Calu3 (cell line): ENCODE measurements around the gene SPATA12. TPM values are rescaled to one million over a fixed set of nuclear protein-coding genes. Genes with fewer than 3 reads are reported as not detected.
A peak's percentile ranks its signal among the peaks of the same experiment; 100 is the strongest.
"Not testable (repeated sequence)": the region's sequence is repeated elsewhere in the genome, so short reads cannot be mapped to it uniquely, and the experiment has no call there.

ENCODE experiments used
- BruUV-seq: library from RNA; stranded (reverse); fragments of 400-500 nt; replicated peaks from 2 replicates; lab custom pipeline; 2021; lab: Mats Ljungman, UMichigan
- CTCF ChIA-PET: fragments of 300-600 bp; sonication (Branson Sonifier 250); formaldehyde crosslinking; loops from one replicate; lab custom pipeline; 2022; ENCODE audit warnings: antibody characterized with exemption; lab: Charles Lee
- DNase-seq: peaks from one replicate; pipeline ENCODE4 v3.0.0; 2022
- H3K27ac Mint-ChIP-seq: one replicate; pipeline ENCODE4 v1.8.0; 2022; ENCODE audit warnings: mixed read lengths; ENCODE audit not compliant: unreplicated experiment
- H3K27me3 Mint-ChIP-seq: one replicate; pipeline ENCODE4 v1.8.0; 2022; ENCODE audit warnings: mixed read lengths; ENCODE audit not compliant: unreplicated experiment
- H3K36me3 Mint-ChIP-seq: one replicate; pipeline ENCODE4 v1.8.0; 2022; ENCODE audit warnings: mild to moderate bottlenecking, moderate library complexity, mixed read lengths; ENCODE audit not compliant: insufficient read depth, unreplicated experiment
- H3K4me1 Mint-ChIP-seq: one replicate; pipeline ENCODE4 v1.8.0; 2022; ENCODE audit warnings: mild to moderate bottlenecking, low read depth, mixed read lengths; ENCODE audit not compliant: unreplicated experiment
- H3K4me3 Mint-ChIP-seq: one replicate; pipeline ENCODE4 v1.8.0; 2022; ENCODE audit warnings: mild to moderate bottlenecking, low read depth, moderate library complexity, mixed read lengths; ENCODE audit not compliant: unreplicated experiment
- H3K9me3 Mint-ChIP-seq: one replicate; pipeline ENCODE4 v1.8.0; 2022; ENCODE audit warnings: low read depth, mixed read lengths; ENCODE audit not compliant: unreplicated experiment
- CTCF ChIP-seq: fragments of 200-600 bp; IDR thresholded peaks from one replicate; pipeline ENCODE4 v1.8.0; 2022; ENCODE audit warnings: antibody characterized with exemption; ENCODE audit not compliant: unreplicated experiment
- intact Hi-C: fragments of 100-400 bp; cut with micrococcal nuclease; formaldehyde crosslinking; loops from one replicate; pipeline ENCODE4 v1.10.0; 2022; ENCODE audit not compliant: unreplicated experiment
- total RNA-seq: library from RNA; stranded (reverse); gene quantifications from 2 replicates; pipeline ENCODE4 v1.2.3, GENCODE V29; 2022

Gene SPATA12
- total RNA-seq, 1 experiment from 2014 or later: 0.47 TPM

- Mint-ChIP-seq H3K27ac (no peak overlapping the region), H3K27me3 (no peaks in the 10 kb centered on the region), H3K4me3 (peak overlapping the region; percentile 82), H3K4me1 (peaks cover 27% of the 10 kb centered on the region), H3K9me3 (no peaks in the 10 kb centered on the region), H3K36me3 (peaks cover 39% of the 10 kb centered on the region)
- intact Hi-C loops: no loop called here
- CTCF ChIA-PET: interaction anchor here (0.8 to 1.6 kb wide), 3 partner anchors 9 to 87 kb away, joined by 3 to 4 read pairs (median 3); no protein-coding TSS in a partner anchor
- peak; percentile 59 for DNase-seq
- BruUV-seq: TSS peak; percentile 82
- TF ChIP-seq CTCF: no peak
These were observed 19.0 kb downstream of the SPATA12 start for GRCh38 chr3:57079474-57079831.

GRCh38 chr3:57080171-57080570, 19.7 kb downstream of the SPATA12 start:
- intact Hi-C loops: no loop called here
- no TSS peak for BruUV-seq
- CTCF ChIA-PET: interaction anchor here (1.0 kb wide), 1 partner anchor 11 kb away, joined by 3 read pairs; no protein-coding TSS in a partner anchor
- peaks cover 36% of the 10 kb centered on the region for H3K36me3 Mint-ChIP-seq
- no peaks in the 10 kb centered on the region for H3K9me3 Mint-ChIP-seq
- H3K4me3 Mint-ChIP-seq: no peak overlapping the region
- H3K4me1 Mint-ChIP-seq: peaks cover 26% of the 10 kb centered on the region
- TF ChIP-seq CTCF: no peak
- no peak overlapping the region for H3K27ac Mint-ChIP-seq
- no peak for DNase-seq
- no peaks in the 10 kb centered on the region for H3K27me3 Mint-ChIP-seq

- Mint-ChIP-seq H3K27me3 (no peaks in the 10 kb centered on the region), H3K36me3 (peaks cover 31% of the 10 kb centered on the region), H3K4me3 (no peak overlapping the region), H3K4me1 (peaks cover 23% of the 10 kb centered on the region), H3K27ac (no peak overlapping the region), H3K9me3 (no peaks in the 10 kb centered on the region)
- BruUV-seq: no TSS peak
- intact Hi-C loops: no loop called here
- TF ChIP-seq CTCF: no peak
- CTCF ChIA-PET: no interaction called here
- DNase-seq: no peak
These were observed 20.7 kb downstream of the SPATA12 start for GRCh38 chr3:57081173-57081572.

GRCh38 chr3:57082481-57082880, 22.0 kb downstream of the SPATA12 start:
- H3K27me3 Mint-ChIP-seq: no peaks in the 10 kb centered on the region
- no TSS peak for BruUV-seq
- no peak overlapping the region for H3K4me3 Mint-ChIP-seq
- TF ChIP-seq CTCF: no peak
- H3K27ac Mint-ChIP-seq: no peak overlapping the region
- DNase-seq: no peak
- intact Hi-C loops: no loop called here
- H3K36me3 Mint-ChIP-seq: peaks cover 21% of the 10 kb centered on the region
- H3K4me1 Mint-ChIP-seq: peaks cover 10% of the 10 kb centered on the region
- H3K9me3 Mint-ChIP-seq: no peaks in the 10 kb centered on the region
- CTCF ChIA-PET: interaction anchor here (0.7 kb wide), 1 partner anchor 300 kb away, joined by 9 read pairs; no protein-coding TSS in a partner anchor

- H3K4me1 Mint-ChIP-seq, DNase-seq, intact Hi-C loops, BruUV-seq, H3K27me3 Mint-ChIP-seq, H3K4me3 Mint-ChIP-seq, H3K27ac Mint-ChIP-seq, H3K9me3 Mint-ChIP-seq: not testable (repeated sequence)
- CTCF ChIA-PET: interaction anchor here (0.6 kb wide), 1 partner anchor 77 kb away, joined by 8 read pairs; no protein-coding TSS in a partner anchor
- H3K36me3 Mint-ChIP-seq: peaks cover 12% of the 10 kb centered on the region
These were observed 23.0 kb downstream of the SPATA12 start for GRCh38 chr3:57083266-57083995.
